Measurements from ENCODE around the gene C19orf12. TPM values are rescaled to one million over a fixed set of nuclear protein-coding genes. Genes with fewer than 3 reads are reported as not detected.

C19orf12 gene
- total RNA-seq: 40.2 TPM

DNA sequence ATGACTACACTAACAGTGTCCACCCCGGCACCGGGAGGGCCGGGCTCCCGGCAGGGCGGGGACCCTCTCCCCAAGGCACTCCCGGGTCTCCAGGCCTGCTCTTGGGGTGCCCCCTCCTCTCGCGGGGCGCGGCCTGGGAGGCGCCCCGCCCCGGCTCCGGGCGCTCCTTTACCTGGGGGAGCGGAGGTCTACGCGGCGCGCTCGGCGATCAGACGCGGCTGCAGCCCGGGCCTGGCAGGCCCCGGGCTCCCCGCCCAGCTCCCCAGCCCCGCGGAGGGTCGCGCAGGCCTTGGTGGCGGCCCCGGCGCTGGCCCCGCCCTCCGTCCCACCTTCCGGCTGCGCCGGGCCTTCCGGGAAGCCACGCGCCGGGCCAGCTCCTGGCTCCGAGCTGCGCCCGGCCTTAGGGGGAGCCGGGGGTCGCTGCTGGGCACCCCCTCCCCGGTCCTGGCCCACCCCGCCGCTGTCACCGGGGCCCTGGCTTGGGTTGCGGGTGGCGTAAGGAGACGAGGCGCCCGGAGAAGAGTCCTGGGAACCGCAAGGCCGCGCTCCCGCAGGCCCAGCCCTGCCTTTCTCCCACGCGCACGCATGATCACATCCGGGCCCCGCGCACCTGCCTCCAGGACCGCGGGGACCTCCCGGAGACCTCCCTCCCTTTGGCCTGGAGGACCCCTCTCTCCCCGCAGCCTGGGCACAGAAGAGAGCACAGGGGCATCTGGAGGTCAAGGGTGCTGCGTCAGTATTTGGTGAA is at the start of gene C19orf12:
TSS of gene C19orf12 (minus strand) at position 309 of the 748 bp plus-strand sequence. CDS start 6,848 bp downstream, outside the sequence.
- peak; percentile 53 for DNase-seq

DNA sequence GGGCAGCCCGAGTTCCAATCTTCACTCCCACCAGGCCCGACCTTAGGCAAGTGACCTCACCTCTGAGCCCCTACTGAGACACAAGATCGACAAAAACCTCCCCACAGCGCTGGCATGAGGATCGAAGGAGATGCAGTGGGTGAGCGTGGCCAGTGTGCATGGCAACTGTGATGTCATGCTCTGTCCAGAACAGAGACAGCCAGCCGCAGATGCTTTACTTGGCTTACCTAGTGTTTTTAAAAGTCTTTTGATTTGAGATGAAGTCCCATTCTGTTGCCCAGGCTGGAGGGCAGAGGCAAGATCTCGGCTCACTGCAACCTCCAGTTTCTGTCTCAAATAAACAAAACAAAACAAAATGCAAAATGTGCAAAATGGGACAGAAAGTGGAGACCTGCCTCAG is 49.3 kb upstream of the C19orf12 start:
- DNase-seq: no peak

DNA sequence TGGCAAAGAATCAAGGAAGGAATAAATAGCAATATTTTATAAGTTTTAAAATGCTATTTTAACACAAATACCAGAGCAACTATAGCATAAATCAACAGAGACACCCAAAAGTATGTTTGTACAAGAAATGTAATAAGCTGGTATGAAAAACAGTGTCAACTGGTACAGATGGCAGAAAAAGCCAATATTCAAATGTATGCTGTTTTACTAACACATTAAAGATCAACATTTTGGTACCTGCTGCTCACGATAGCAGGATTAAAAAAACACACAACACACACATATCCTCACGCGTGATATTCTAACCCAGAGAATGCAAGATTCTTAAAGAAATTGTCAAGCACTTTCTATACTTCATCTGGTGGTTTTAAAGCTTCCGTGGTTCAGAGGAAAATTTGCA is 48.1 kb upstream of the C19orf12 start:
- DNase-seq: no peak

DNA sequence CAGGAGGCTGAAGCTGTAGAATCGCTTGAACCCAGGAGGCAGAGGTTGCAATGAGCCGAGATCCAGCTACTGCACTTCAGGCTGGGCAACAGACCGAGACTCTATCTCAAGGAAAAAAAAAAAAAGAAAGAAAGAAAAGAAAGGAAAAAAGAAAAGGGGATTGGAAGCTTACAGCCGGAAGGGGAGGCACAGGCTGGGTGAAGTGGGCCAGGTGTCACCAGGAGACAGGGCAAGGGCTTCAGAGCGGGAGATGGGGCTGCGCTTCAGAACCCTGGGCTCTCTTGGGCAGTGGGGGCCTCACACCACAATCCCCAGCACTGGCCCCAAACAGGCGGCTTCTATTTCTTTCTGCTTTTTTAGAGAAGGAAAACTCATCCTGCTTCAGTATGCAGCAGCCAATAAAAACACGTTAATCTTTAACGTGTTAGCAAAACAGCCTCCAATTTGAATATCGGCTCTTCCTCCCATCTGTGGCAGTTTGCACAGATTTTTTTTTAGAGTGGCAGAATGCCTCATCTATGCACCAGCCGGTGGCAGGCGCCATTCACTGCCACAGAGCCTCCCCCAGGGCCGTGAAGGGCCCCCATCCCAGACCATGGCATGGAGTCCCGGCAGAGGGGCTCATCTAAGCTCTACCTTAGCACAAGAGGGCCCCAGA is 46.6 kb upstream of the C19orf12 start:
- DNase-seq: no peak

DNA sequence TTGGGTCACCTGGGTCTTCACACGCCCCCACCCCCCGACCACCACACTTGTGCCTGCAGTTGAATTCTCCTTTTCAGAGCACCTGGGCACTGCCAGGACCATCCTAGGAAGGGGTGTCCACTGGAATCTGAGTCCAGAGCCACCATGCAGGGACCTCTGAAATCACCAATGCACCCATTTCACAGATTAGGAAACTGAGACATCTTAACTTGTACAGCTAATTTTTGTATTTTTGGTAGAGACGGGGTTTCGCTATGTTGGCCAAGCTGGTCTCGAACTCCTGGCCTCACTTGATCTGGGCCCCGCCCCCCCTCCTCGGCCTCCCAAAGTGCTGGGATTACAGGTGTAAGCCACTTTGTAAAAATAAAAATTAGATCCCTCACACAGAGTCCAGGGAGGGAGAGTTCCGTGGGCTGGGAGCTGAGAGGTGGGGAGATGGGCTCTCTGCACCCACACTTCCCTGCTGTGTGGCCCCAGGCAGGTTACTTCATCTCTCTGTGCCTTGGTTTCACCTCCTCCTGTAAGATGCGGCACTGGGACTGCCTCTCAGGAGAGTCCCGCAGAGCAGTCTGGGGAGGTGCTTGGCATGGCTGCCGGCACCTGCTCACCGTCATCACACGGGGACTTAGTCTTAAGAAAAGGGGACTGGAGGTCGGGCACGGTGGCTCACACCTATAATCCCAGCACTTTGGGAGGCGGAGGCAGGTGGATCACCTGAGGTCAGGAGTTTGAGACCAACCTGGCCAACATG is 45.9 kb upstream of the C19orf12 start:
- DNase-seq: no peak

DNA sequence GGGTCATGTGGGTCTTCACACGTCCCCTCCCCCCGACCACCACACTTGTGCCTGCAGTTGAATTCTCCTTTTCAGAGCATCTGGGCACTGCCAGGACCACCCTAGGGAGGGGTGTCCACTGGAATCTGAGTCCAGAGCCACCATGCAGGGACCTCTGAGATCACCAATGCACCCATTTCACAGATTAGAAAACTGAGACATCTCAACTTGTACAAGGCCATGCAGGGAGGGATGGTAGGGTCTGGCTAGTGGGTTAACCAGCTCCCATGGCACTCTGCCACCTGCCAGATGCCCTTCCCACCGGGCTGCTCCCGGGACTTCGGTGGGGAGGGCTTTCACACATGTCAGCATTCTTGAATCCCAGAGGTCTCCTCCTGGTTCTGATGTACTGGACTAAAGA is 44.3 kb upstream of the C19orf12 start:
- DNase-seq: no peak

DNA sequence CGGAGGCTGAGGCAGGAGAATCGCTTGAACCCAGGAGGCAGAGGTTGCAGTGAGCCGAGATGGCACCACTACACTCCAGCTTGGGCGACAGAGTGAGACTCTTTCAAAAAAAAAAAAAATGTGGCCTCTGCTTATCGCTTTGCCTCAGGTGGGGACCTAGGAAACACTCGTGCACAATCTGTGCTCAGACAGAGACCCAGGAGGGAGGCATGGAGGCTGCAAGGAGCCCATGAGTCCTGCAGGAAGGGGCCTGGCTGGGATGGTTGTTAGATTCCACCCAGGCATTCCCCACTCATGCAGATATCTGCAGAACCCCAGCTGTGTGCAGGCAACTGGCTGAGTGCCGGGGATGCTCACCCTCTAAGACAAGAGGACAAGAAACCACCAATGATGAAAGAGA is 43.8 kb upstream of the C19orf12 start:
- no peak for DNase-seq

DNA sequence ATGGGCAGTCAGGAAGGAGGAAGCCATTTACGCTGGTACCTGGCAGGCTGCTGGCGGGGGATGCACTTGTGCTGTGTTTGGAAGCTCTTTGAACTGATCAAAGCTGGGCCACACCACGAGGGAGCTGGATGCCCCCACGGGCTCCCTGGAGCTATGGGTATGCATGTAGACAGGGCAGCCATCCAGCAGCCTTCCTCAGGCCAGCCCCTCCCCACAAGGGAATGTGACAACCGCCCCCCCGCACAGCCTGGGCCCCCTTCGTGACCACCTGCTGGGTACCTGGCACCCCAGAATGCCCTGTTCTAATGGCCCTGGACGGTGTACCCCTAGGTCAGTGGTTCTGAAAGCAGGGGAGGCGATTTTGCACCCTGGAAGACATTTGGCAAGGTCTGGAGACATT is 42.5 kb upstream of the C19orf12 start:
- DNase-seq: no peak

DNA sequence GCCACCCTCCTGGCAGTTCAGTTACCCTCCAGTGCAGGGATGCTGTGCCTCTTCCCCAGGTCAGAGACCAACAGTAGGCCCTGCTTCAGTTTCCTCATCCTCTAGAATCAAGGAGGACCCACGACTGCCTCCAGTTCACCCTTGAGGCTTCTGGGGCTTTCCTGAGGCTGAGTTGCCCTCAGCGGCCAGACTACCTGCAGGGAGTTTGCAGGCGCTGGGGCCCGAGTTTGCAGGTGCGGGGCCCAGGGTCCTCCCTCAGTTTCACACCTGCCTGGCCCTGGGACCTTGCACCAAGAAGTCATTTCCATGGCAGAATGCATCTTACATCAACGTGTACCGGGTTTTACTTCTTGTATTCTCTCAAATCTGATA is 38.9 kb upstream of the C19orf12 start:
- no peak for DNase-seq

DNA sequence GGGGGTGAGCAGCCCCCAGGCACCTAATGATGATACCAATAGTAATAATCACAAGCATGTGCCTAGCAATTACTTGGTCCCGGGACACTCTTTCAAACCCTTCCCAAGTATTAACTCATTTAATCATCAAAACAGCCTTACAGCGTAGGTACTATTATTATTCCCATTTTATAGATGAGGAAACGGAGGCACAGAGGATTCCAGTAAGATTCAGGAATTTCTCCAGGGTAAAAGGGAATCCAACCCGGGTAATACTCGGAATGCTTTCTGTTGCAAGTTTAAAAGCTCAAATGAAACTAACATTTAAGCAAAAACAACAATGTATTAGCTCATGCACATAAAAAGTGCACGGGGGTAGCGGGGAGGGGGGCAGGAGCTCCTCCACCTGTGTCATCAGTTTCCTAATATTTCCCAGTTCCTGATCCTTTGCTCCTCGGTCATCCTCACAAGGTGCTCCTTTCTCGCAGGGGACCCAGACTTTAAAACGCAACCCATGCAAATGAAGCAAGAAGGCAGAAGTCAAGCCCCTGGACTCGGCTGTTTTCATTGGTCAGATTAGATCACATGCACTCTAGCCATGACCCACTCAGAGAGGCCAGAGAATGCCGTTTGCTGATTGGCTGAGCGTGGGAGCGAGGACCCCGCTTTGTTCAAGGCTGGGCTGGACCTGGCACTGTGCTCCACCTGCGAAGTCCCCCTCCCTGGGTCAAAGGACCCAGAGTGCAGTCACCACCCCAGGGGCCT is 38.3 kb upstream of the C19orf12 start:
- no peak for DNase-seq

DNA sequence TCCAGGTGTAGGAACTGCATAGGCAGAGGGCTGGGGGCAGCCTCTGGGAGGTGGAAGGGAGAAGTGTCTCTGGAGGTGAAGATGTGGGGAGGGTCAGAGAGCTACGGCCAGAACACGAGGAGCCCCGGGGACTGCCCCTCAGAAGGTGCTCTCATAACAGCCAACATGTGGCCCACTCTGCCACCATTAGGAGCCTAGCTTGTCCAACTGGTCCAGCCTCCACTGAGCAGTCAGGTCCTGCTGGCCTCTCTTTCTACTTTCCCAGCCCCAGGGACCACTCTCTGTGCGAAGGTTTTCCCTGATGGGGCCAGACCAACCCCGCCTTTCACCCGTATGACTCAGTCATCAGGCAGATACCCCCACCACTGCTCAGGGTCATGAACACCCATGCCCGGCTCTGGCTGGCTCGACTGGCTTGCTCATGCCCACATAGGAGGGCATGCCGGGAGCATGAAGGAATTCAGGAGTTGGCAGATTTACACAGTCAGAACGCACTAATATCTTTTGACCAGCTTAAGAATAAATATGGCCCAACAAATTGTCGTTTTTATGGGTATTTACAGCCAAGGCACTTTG is 37.5 kb upstream of the C19orf12 start:
- DNase-seq: no peak

DNA sequence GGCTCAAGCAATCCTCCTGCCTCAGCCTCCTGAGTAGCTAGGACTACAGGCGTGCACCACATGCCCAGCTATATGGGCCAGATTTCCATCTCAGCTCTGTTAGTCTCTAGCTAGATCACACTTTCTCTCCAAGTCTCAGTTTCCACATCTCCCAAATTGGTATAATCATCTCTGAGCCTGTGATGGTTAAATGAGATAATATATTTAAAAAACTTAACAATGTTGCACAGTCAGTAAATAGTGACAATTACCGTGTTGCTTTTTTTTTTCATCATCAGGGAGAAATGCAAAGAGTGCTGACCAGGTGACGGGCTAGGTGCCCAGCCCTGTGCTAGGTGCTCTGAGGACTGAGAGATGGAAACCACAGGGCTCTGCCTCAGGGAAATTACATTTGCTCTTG is 36.9 kb upstream of the C19orf12 start:
- DNase-seq: no peak

DNA sequence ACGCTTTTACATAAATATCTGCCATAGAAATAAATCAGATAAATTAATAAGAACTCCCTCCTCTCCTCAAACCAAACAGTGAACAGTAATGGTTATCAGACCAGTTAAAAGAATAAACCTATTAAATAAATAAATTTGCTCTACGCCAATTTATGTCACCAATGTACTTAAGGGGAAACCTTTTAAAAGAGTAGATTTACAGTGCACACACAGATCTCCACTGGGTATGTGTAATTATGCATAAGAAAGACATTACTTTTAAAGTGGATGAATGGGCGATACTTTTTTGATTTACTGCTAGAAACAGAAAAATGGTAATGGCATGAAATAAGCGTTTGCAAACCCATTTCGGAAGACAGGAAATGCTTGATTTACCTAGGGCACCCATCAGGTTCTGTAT is 34.9 kb upstream of the C19orf12 start:
- no peak for DNase-seq

DNA sequence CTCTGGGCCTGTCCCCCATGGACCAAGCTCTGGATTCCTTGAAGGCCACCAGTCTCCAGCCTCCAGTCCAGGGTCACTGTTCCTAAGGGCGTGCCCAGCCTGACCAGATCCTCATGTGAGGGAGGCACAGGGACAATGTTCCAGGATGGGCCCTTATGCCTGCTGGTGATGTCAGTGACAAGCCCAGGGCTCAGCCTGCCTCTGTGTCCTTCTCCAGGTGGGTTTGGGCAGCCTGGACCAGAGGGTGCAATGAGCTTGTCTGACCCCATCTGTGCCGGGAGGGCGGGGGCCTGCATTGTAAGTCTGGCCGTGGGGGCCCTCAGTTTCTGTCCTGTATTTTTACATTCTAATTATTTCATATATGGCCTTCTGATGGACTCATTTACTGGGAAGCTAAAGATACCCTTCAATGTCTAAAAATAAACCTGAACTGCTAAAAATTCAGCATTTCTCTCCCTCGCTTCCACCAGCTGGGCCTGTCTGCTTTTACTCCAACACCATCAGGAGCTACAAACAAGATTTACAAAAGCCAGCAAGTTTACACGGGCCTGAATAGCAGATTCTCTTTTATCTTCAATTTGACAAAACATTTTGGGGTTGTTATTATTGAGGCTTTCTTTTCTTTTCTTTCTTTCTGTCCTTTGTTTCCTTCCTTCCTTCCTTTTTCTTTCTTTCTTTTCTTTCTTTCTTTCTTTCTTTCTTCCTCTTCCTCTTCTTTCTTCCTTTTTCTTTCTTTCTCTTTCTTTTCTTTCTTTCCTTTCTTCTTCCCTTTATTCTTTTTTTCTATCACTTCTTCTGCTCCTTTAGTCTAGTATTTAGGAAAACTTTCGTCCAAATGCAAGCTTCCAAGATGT is 34.2 kb upstream of the C19orf12 start:
- DNase-seq: no peak

DNA sequence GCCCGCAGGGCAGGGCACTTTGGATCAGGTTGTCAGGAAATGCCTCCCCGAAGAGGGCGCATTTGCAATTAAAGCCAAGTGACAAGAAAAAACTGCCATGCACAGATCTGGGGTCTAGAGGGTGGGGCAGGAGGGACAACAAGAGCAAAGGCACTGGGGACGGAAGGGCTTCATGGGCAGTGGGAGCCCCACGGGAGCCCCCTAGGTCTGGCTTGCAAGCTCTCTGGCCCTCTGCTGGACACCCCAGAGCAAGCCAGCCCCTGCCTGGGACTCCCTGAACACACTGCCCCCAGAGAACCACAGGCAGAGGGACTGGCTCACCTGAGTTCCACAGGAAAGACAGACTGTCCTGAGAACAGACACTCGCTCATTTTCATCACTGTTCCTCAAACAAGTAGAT is 30.2 kb upstream of the C19orf12 start:
- DNase-seq: no peak

DNA sequence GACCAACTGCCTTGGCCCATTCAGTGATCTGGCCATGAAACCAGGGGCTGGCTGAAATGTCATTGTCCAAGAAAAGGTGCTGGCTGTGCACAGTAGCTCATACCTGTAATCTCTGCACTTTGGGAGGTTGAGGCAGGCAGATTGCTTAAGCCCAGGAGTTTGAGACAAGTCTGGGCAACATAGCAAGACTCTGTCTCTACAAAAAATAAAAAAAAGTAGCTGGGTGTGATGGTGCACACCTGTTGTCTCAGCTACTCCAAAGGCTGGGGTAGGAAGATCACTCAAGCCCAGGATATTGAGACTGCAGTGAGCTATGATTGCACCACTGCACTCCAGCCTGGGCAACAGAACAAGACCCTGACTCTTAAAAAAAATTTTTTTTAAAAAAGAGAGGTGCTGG is 28.6 kb upstream of the C19orf12 start:
- no peak for DNase-seq

DNA sequence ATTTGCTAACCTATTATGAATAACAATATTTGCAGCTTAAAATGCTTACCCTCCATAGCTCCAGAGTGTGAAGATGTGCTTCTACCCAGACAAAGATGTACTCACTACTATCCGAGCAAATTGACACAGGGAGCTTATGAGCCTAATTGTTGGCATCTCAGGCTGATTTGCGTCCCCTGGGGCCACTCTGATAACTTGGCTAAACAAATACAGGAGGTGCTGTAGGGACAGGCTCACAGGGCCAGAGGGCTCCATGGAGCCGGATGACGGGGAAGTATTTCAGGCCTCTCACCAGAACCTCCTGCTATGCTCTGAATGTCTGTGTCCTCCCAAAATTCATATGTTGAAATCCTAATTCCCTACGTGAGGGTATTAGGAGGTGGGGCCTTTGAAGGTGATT is 26.7 kb upstream of the C19orf12 start:
- DNase-seq: no peak

DNA sequence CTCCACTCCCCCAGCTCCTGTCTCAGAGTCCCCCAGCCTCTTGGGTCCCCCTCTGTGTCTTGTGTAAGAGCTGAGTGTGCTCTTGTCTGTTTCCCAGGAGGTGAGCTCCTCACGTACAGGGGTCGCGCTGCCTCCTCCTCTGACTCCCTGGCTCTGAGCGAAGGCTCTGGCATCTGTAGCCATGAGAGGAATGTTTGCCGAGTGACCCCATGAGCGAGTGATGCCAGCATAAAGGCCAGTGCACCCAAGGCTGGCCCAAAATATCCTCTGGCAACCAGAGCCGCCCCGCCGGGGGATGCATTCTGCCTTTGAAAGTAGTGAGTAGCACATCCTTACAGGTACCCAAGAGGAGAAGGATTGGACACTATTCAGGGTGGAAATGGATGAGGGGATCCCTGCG is 26.2 kb upstream of the C19orf12 start:
- no peak for DNase-seq

DNA sequence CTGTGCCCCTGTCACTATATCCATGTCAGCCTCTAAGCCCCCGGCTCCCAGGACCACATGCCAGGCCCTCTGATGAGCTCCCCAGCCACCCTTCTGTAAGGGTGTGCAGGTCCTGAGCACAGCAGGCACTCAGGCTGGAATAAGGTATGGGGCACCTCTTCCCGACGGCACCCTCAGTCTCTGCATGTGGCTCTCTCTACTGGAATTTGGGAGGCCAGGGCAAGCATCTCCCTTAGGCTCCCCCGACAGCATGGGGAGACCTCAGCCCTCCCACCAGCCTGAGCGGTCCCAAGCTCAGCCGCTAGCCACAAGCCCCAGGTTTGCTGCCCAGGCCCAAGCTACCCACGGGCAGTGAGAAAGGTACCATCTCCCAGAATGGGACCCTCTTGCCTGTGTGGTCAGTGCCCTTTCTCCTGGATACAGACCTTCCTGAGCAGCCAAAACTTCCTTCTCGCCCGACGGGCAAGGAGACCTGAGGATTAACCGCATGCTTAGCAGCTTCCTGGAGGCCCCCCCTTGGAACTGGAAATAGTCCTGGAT is 22.5 kb upstream of the C19orf12 start:
- no peak for DNase-seq

DNA sequence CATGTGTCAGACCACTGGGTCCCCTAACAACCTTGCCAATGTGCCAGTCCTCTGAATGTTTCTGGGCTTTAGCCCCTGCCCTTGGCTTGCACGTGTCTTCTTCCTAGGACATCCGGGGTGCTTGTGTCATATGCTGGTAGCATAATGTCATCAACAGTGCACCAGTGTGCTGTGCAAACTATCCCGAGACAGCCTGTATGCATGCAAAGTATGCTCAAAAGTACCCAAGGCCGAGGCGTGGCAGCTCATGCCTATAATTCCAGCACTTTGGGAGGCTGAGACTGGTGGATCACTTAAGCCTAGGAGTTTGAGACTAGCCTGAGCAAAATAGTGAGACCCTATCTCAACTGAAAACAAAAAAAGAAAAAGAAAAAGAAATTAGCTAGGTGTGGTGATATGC is 20.8 kb upstream of the C19orf12 start:
- DNase-seq: no peak

DNA sequence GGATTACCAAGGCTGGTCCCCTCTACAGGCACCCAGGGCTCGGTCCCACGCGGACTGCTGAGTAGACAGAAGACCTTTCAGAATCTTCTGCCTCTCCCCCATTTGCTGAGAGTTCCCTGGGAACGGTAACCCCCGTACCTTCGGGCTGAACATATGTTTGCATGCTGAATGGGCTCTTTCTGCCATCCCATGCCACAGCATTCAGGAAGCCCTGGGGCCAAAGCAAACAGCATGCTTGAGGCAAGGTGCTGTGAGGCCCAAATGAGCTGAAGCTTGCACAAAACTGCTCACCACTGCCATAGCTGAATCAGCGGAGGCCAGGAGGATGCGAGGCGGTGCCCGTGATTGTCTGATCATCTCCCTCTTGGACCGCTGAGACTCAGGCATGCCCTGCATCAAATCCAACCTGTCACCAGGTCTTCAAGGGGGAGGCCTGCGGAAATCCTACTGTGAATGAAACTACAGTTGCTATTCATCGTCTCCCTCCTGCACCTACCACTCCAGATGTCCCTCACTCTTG is 16.3 kb upstream of the C19orf12 start:
- DNase-seq: no peak

All from occipital lobe (tissue), 2 donors.